Measurements from ENCODE around the gene ACOT7.

DNA sequence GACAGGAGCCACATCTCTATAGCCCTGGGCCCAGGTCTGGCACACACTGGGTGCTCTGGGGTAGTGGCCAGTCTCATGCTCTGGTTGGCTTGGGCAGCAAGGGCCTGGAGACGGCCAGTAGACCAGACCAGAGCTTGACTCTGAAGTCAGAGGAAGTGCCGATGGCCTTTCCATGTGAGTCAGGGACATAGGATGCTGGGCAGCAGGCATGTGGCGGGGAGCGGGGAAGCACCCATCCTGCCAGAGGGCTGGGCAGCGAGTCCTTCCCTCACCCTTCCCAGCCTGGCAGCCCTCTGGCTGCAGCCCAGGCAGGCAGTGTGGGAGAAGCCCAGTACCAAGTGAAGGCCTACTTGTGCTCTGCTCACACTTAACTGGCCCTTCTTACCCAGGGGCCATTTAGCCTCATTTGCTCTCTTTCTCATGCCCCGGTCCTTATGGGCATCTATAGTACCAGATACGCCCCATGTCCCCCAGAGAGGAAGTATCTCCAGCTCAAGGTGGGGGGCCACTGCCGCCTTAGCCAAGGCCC, 136.0 kb downstream of the ACOT7 start:
- TF ChIP-seq, protein P1, sequence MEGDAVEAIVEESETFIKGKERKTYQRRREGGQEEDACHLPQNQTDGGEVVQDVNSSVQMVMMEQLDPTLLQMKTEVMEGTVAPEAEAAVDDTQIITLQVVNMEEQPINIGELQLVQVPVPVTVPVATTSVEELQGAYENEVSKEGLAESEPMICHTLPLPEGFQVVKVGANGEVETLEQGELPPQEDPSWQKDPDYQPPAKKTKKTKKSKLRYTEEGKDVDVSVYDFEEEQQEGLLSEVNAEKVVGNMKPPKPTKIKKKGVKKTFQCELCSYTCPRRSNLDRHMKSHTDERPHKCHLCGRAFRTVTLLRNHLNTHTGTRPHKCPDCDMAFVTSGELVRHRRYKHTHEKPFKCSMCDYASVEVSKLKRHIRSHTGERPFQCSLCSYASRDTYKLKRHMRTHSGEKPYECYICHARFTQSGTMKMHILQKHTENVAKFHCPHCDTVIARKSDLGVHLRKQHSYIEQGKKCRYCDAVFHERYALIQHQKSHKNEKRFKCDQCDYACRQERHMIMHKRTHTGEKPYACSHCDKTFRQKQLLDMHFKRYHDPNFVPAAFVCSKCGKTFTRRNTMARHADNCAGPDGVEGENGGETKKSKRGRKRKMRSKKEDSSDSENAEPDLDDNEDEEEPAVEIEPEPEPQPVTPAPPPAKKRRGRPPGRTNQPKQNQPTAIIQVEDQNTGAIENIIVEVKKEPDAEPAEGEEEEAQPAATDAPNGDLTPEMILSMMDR (IDR thresholded peaks at IDR 0.05) = no peak
- no peak for TF ChIP-seq POLR2A (IDR thresholded peaks at IDR 0.05)
